HG03457 (cell line): ENCODE data around the gene UBL5.

Experiments used
- ATAC-seq: cut with Tn5 transposase; IDR thresholded peaks from one replicate; pipeline ENCODE4 v1.9.1; 2021; ENCODE audit warnings: moderate number of reproducible peaks; ENCODE audit not compliant: unreplicated experiment

The UBL5 gene

GRCh38 chr19:9848762-9849161 is 21.0 kb downstream of the UBL5 start:
- no peak for ATAC-seq

GRCh38 chr19:9849791-9850190 is 22.1 kb downstream of the UBL5 start:
- no peak for ATAC-seq

GRCh38 chr19:9850235-9850959 is 22.7 kb downstream of the UBL5 start:
- ATAC-seq = no peak

GRCh38 chr19:9854282-9854846 is 26.6 kb downstream of the UBL5 start:
- no peak for ATAC-seq

GRCh38 chr19:9856609-9857008 is 28.9 kb downstream of the UBL5 start:
- ATAC-seq = no peak

- no peak for ATAC-seq
These were observed 29.5 kb downstream of the UBL5 start for GRCh38 chr19:9857076-9857721.

- ATAC-seq = no peak
These were observed 30.4 kb downstream of the UBL5 start for GRCh38 chr19:9857920-9858746.

GRCh38 chr19:9858766-9859165 is 31.0 kb downstream of the UBL5 start:
- no peak for ATAC-seq

- no peak for ATAC-seq
These were observed 32.7 kb downstream of the UBL5 start for GRCh38 chr19:9860407-9860806.

- no peak for ATAC-seq
These were observed 33.8 kb downstream of the UBL5 start for GRCh38 chr19:9861503-9861902.

GRCh38 chr19:9862938-9863337 is 35.2 kb downstream of the UBL5 start:
- ATAC-seq = no peak

GRCh38 chr19:9863759-9864158 is 36.0 kb downstream of the UBL5 start:
- ATAC-seq = no peak

GRCh38 chr19:9865732-9866501 is 38.2 kb downstream of the UBL5 start:
- ATAC-seq = no peak

GRCh38 chr19:9868983-9869617 is 41.4 kb downstream of the UBL5 start:
- ATAC-seq = no peak

GRCh38 chr19:9871626-9872338 is 44.1 kb downstream of the UBL5 start:
- no peak for ATAC-seq

- no peak for ATAC-seq
These were observed 45.0 kb downstream of the UBL5 start for GRCh38 chr19:9872618-9873242.

GRCh38 chr19:9875031-9875627 is 47.4 kb downstream of the UBL5 start:
- no peak for ATAC-seq

- ATAC-seq = no peak
These were observed 48.1 kb downstream of the UBL5 start for GRCh38 chr19:9875796-9876195.
